OCI-LY7 (cell line): Measurements from ENCODE around the gene SCG3.

ENCODE experiments used
- CTCF ChIP-seq: fragments of 200-600 bp; sonication (generic); conservative IDR thresholded peaks from 2 replicates; pipeline ENCODE4 v1.5.1; 2014; ENCODE audit warnings: mild to moderate bottlenecking, antibody characterized with exemption, low read length, moderate library complexity, mixed read lengths
- EZH2phosphoT487 ChIP-seq: fragments of 200-600 bp; sonication (generic); IDR thresholded peaks from 2 replicates; pipeline ENCODE4 v1.6.1; 2018; ENCODE audit warnings: low read depth, borderline replicate concordance, mild to moderate bottlenecking, mixed run types, antibody characterized with exemption, low read length, moderate library complexity, mixed read lengths

DNA sequence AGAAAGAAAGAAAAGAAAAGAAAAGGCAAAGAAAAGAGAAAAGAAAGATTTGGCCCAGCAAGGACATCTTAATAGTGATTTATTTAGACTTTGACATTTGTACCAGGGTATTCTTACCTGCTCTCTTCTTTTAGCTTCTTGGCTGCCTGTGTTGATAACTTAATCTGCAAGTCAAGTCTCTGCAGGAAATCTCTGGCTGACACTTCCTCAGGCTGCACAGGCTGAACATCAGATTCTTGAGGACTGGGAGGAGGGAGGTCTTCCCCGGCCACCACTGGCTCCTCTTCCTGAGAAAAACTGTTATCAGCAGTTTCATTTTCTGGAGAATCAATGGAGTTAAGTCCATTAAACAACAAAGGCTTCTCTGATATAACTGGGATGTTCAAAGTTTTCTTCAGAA lies 43.4 kb downstream of the SCG3 start:
- TF ChIP-seq CTCF (no peak), EZH2phosphoT487 (no peak)
